ENCODE measurements around the gene RASGEF1B.

RASGEF1B gene

DNA sequence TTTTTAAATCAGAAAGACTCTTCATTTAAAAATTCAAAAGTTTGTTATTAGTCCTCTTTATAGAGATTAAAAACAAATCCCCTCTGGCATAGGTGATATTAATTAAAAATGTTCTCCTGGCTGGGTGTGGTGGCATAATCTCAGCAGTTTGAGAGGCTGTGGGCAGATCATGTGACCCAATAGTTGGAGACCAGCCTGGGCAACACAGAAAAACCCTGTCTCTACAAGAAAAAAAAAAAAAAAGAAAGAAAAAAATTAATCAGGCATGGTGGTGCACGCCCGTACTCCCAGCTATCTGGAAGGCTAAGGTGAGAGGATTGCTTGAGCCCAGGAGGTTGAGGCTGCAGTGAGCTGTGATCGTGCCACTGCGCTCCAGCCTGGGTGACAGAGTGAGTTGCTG is 38.9 kb downstream of the RASGEF1B start:
- Mint-ChIP-seq H3K4me3 (no peak overlapping the region), H3K27ac (peak overlapping the region in 1 of 2 donors; percentile 88), H3K9me3 (peaks cover 6 to 12% of the 10 kb centered on the region in 2 donors), H3K4me1 (peaks cover 10% of the 10 kb centered on the region), H3K27me3 (no peaks in the 10 kb centered on the region)
- ATAC-seq, result no peak
- no peak for DNase-seq

DNA sequence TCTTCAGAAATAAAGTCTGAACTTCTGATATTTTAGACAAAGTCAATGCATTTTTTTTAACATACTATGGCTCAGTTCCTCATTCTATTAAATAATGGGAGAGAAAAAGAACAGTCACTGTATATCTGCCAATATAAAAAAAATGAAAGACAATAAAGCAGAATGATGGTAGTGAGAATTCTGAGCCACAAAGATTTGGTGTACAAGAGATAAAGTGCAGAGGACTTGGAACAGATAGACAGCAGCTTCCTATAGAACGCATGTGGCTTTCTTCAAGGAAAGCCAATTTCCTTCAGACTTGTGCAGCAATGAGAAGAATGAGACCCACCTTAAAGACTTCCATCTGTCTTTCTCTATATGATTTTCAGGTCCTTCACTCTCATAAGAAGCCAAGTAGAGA is 39.7 kb downstream of the RASGEF1B start:
- Mint-ChIP-seq H3K27me3 (no peaks in the 10 kb centered on the region), H3K9me3 (peaks cover 6 to 12% of the 10 kb centered on the region in 2 donors), H3K4me1 (peaks cover 10% of the 10 kb centered on the region), H3K4me3 (no peak overlapping the region), H3K27ac (no peak overlapping the region)
- no peak for ATAC-seq
- no peak for DNase-seq

DNA sequence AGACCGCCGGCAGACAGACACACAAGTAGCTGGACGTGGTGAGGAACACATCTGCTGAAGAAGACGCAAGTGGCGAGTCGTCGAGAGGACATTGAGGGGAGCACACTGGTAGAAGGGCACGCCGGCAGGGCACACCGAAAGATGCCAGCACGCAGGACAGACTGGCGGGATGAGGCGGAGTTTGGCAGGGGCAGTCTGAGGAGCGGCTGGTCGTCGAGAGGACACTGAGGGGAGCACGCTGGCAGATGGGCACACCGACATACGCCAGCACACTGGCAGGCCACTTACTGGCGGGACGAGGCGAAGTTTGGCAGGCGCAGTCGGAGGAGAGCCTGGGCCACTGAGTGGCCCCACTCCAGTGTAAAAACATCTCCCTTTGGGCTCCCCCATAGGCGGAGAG is 42.1 kb downstream of the RASGEF1B start:
- Mint-ChIP-seq H3K4me1 (peaks cover 10% of the 10 kb centered on the region), H3K27me3 (no peaks in the 10 kb centered on the region), H3K27ac (no peak overlapping the region), H3K4me3 (no peak overlapping the region), H3K9me3 (peaks cover 6 to 12% of the 10 kb centered on the region in 2 donors)
- no peak for DNase-seq
- ATAC-seq, result no peak

DNA sequence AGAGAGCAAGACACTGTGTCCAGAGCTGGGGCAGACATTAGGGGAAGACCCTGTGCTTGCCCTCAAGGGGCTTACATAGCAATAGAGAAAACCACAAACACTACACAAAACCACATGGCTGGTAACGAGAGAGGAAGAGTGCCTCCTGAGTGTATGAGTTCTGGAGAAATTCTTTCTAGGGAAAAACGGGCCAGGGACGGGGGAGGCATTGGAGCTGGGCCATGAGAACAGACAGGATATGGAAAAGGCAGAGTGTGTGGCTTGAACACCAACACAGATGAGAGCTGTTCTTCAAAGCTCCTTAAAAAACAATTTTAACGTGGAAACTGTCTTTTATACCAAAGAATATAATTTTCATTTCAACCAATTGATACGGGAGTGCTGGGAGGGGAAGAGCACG is 42.7 kb downstream of the RASGEF1B start:
- H3K4me1 Mint-ChIP-seq, result peaks cover 10% of the 10 kb centered on the region
- no peaks in the 10 kb centered on the region for H3K27me3 Mint-ChIP-seq
- H3K4me3 Mint-ChIP-seq, result no peak overlapping the region
- H3K27ac Mint-ChIP-seq, result peak overlapping the region in 1 of 2 donors; percentile 45
- DNase-seq, result no peak
- H3K9me3 Mint-ChIP-seq, result peaks cover 6 to 12% of the 10 kb centered on the region in 2 donors
- no peak for ATAC-seq

DNA sequence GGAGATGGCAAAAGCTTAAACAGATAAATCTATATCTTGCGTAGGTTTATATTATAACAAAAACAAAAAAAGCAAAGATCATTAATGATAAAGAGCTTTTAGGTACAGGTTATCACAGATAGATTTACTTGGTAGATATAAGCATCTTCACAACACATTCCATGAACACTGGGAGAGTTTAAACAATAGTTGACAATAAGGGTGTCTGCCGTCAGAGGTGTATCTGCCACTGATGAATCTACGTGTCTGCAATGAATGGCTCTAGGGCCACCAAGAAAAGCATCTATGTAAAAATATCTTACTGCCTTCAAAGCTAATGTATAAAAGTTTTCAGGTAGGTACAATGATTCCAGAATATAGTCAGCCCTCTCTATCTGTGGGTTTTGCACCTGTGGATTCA is 43.7 kb downstream of the RASGEF1B start:
- H3K4me3 Mint-ChIP-seq, result no peak overlapping the region
- H3K4me1 Mint-ChIP-seq, result peaks cover 11% of the 10 kb centered on the region
- no peaks in the 10 kb centered on the region for H3K27me3 Mint-ChIP-seq
- peaks cover 6 to 12% of the 10 kb centered on the region in 2 donors for H3K9me3 Mint-ChIP-seq
- DNase-seq (no peak), ATAC-seq (no peak)
- no peak overlapping the region for H3K27ac Mint-ChIP-seq

DNA sequence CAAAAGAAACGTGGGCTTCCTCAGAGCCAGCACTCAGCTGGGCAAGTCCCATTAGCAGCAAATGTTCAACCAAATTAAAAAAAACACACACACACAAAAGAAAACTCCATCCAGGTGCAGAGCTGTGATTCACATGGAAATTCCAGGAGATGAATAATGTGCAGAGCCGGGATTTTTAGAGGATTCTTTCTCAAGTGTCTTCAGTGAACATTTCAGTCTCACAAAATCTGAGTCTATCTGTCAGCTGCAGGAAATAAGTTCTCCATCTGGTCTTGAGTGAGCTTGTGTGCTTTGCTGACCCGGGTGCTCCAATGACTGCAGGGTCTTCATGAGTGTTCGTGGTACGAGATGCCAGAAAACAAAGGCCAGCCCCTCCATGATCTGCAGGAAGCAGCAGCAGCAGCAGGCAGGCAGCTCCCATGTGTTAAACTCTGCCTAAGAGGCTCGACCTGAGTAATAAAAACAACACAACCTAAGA is 44.3 kb downstream of the RASGEF1B start:
- H3K4me1 Mint-ChIP-seq, result peaks cover 17% of the 10 kb centered on the region
- DNase-seq, result no peak
- H3K27me3 Mint-ChIP-seq, result no peaks in the 10 kb centered on the region
- H3K4me3 Mint-ChIP-seq, result no peak overlapping the region
- H3K27ac Mint-ChIP-seq, result peak overlapping the region in 1 of 2 donors; percentile 34
- no peak for ATAC-seq
- H3K9me3 Mint-ChIP-seq, result peaks cover 6 to 12% of the 10 kb centered on the region in 2 donors

DNA sequence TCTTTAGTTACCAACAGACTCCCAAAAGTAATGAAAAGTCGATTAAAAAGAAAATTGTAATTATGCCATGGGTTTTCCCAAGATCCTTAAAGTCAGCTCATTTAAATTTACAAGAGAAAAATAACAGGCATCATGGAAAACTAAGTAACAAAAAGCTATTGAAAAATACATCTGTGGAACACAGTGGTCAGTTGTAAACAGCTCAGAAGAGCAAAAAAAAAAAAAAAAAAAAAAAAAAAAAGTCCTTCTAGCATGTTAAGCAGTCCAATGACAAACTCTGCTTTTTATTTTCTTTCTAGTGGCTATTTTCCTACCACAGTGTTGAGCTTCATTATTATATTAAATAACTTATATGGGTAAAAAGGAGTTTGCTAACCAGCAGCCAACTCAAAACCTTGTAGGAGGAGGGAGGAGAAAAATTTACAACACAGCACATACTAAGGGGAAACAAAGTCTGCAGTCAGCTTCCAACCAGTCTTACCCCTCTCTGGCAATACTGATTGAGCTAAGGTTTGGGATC is 44.9 kb downstream of the RASGEF1B start:
- Mint-ChIP-seq H3K27me3 (no peaks in the 10 kb centered on the region), H3K27ac (no peak overlapping the region), H3K4me1 (peaks cover 21% of the 10 kb centered on the region), H3K4me3 (no peak overlapping the region), H3K9me3 (peaks cover 6 to 12% of the 10 kb centered on the region in 2 donors)
- ATAC-seq, result no peak
- no peak for DNase-seq

DNA sequence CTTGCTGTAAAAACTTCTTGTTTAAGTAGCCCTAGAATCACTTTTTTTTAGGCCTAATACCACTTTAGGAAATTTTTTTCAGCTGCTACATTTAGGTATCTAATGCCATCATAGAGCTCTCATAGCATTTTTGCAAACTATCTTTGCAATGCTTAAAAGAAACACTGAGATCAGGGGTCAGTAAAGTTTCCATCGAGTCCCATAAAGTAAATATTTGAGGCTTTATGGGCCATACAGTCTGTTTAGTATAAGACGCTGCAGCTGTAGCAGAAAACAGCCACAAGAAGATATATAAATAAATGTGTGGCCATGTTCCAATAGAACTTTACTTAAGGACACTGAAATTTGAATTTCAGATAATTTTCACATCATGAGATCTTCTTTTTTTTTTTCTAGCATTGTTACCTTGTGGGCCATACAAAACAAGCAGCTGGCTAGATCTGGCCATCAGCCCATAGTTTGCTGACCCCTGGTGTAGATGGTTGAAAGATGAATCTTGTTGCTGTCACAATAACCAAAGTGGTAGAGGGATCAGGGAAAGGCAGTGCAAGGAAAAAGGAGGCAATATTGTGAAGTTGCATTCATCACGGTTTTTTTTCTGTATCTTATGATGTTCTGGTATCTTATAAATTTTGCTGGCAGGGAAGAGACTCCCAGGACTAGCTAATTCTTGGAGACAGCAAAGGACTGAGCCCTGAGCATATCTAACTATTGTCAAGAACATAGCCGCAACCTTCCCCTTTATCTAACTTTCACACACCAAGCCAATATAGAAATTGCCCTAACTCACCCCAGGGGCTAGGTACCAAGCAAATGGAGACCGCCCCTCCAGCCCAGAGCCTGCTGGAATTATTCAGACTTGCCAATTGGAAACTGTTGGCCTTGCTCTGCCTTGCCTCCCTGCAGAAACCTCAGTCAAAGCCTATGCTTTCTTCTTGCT is 46.6 kb downstream of the RASGEF1B start:
- ATAC-seq (no peak), DNase-seq (no peak)
- H3K9me3 Mint-ChIP-seq, result peaks cover 6 to 12% of the 10 kb centered on the region in 2 donors
- H3K4me1 Mint-ChIP-seq, result peaks cover 23% of the 10 kb centered on the region
- no peaks in the 10 kb centered on the region for H3K27me3 Mint-ChIP-seq
- no peak overlapping the region for H3K4me3 Mint-ChIP-seq
- H3K27ac Mint-ChIP-seq, result no peak overlapping the region

DNA sequence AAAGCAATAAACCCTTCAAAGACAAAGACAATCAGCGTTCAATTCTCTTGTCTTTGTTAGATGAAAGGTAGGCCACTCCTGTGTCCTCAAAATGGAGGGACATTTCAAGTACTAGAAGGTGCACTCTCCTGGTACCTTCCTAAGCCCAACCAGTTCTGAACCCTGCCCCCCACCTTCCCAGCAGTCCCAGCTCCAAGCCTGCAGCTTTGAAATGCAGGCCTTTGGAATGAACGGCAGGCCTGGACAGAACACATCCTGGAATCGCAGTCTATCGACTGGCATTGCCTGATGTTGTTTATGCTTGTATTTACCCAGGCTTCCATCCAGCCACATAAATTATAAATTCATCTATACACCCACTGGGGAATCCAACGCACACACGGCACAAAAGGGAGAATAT is 47.4 kb downstream of the RASGEF1B start:
- no peak for ATAC-seq
- no peak overlapping the region for H3K27ac Mint-ChIP-seq

DNA sequence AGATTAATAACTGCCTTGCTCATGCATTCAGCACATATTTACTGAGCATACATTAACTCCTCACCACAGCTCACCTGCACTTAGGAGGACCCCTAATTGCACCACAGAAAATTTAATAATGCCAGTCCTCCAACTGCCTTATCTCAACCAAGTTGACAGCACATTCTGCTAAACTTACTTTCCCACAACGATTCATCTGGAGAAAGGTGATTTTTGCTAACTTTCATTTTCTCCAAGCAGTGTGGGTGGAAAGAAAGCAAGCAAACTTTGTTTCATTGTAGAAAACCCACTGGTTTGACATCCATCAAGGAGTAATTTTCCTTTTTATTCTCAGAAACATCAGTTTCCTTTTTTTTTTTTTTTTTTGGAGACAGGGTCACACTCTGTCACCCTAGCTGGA is 49.1 kb downstream of the RASGEF1B start:
- Mint-ChIP-seq H3K4me1 (peaks cover 13% of the 10 kb centered on the region), H3K9me3 (no peaks in the 10 kb centered on the region), H3K4me3 (no peak overlapping the region), H3K27ac (no peak overlapping the region), H3K27me3 (no peaks in the 10 kb centered on the region)
- DNase-seq (no peak), ATAC-seq (peak; percentile 73)

More for the DNA sequence above, 47.4 kb downstream of the RASGEF1B start:
- Mint-ChIP-seq H3K4me1 (peaks cover 20% of the 10 kb centered on the region), H3K4me3 (no peak overlapping the region), H3K27me3 (no peaks in the 10 kb centered on the region), H3K9me3 (peaks cover 6 to 8% of the 10 kb centered on the region in 2 donors)
- DNase-seq, result no peak

DNA sequence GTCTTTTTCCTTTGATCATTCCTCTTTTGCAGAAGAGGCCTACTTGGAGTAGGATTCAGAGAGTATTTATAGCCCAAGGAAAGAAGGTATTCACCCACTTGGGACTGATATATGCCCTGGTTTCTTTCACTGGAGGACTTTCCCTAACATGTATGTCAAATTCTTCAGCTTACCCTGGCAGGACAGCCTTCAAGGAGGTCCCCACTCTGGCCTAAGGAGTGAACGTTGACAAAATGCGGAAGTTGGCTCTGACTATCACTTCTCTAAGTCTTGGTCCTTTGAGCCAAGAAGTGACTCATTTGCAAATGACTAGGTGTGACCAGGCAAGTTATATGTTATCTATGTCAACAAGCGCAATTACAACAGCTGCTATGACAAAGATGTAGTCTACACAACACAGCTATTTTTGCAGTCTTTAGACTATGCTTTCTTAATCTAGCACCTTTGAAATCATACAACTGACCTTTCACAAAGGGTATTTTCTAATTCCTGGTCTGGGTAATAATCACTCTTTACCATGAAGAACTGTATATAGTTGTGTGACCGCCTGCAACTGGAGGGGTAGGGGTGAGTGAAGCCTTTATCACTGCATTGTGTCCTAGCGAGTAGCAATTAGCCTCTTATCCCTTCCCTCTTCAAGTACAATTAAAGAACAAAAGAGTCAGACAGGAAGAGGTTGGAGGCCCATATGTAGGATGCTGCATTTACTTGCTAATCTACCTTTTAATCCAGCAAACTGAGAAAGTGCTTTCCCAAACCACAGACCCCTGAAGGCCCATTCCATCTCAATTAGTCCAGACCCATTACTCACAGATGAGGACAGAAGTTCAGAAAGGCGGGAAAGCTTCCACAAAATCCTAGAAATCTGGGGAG is 50.1 kb downstream of the RASGEF1B start:
- DNase-seq (no peak), ATAC-seq (no peak)
- peaks cover 13% of the 10 kb centered on the region for H3K4me1 Mint-ChIP-seq
- H3K27me3 Mint-ChIP-seq, result no peaks in the 10 kb centered on the region
- no peaks in the 10 kb centered on the region for H3K9me3 Mint-ChIP-seq
- H3K4me3 Mint-ChIP-seq, result no peak overlapping the region
- no peak overlapping the region for H3K27ac Mint-ChIP-seq

DNA sequence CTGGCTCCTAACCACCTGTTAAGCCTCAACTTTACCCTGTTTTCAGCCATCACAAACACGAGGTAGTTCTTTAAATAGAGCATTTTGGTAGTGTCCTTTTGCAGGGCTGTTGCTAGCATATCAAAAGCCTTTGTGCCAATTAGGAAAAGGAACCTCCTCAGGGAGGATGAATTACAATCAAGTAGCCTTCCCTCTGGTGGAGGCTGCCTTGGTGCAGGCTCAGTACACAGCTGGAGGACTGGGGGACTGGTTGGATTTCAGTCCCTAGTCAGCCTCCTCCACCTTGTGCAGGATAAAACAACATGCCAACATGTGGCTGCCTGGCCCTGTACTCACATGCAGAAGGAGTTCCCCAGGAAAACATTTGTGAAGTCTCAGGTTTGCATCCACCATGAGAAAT is 53.1 kb downstream of the RASGEF1B start:
- ATAC-seq, result no peak
- no peaks in the 10 kb centered on the region for H3K9me3 Mint-ChIP-seq
- peak overlapping the region in 1 of 2 donors; percentile 31 for H3K27ac Mint-ChIP-seq
- H3K4me1 Mint-ChIP-seq, result peaks cover 13% of the 10 kb centered on the region
- no peaks in the 10 kb centered on the region for H3K27me3 Mint-ChIP-seq
- no peak for DNase-seq
- no peak overlapping the region for H3K4me3 Mint-ChIP-seq

DNA sequence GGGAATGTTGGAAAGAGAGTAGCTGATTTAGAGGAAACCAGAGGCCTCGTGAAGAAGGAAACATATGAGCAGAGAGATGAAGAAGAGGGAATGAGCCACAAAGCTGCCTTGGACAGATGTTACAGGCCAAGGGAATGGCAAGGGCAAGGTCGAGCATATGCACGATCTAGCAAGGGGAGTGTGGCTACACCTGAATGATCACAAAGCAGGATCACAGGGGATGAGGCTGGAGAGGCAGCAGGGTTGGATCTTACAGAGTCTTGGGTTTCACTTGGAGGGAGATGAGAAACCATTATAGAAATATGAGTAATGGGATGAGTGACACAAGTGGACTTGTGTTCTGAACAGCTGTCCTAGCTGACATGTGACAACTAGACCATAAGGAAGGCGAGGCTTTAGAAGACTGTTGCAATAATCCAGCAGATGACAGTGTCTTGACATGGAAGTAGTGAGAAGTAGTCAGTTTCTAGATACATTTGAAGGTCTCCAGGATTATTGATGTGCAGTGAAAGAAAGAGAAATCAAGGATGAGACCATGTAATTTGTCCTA is 58.7 kb downstream of the RASGEF1B start:
- H3K27ac Mint-ChIP-seq, result no peak overlapping the region

DNA sequence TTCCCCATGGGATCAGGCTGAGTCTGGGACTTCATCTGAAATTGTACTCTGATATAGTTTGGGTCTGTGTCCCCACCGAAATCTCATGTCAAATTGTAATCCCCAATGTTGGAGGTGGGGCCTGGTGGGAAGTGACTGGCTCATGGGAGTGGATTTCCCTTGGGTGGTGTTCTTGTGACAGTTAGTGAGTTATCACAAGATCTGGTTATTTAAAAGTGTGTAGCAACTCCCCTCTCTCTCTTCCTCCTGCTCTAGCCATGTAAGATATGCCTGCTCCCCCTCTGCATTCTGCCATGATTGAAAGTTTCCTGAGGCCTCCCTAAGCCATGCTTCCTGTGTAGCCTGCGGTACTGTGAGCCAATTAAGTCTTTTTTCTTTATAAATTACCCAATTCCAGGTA is 61.0 kb downstream of the RASGEF1B start:
- H3K27ac Mint-ChIP-seq, result no peak overlapping the region
- DNase-seq, result no peak

More for the DNA sequence above, 58.7 kb downstream of the RASGEF1B start:
- Mint-ChIP-seq H3K4me1 (no peaks in the 10 kb centered on the region), H3K4me3 (no peak overlapping the region), H3K9me3 (no peaks in the 10 kb centered on the region), H3K27me3 (no peaks in the 10 kb centered on the region)
- DNase-seq (no peak), ATAC-seq (no peak)

DNA sequence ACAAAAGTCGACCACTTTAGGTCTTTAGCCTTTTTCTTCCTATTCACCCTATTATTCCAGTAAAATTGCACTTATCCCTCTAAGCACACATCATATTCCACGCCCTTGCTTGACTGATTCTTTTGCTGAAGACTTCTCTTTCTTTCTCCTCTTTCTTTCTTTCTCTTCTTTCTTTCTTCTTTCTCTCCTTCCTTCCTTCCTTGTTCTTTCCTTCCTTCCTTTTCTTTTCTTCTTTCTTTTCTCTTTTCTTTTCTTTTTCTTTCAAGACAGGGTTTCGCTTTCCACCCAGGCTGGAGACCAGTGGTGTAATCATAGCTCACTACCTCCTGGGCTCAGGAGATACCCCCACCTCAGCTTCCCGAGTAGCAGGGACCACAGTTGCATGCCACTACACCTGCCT is 61.9 kb downstream of the RASGEF1B start:
- ATAC-seq (no peak), DNase-seq (no peak)
- Mint-ChIP-seq H3K9me3 (no peaks in the 10 kb centered on the region), H3K4me1 (peaks cover 6% of the 10 kb centered on the region), H3K4me3 (no peak overlapping the region), H3K27ac (no peak overlapping the region), H3K27me3 (no peaks in the 10 kb centered on the region)

More for the DNA sequence above, 61.0 kb downstream of the RASGEF1B start:
- no peaks in the 10 kb centered on the region for H3K27me3 Mint-ChIP-seq
- no peak overlapping the region for H3K4me3 Mint-ChIP-seq
- no peak for ATAC-seq
- no peaks in the 10 kb centered on the region for H3K4me1 Mint-ChIP-seq
- no peaks in the 10 kb centered on the region for H3K9me3 Mint-ChIP-seq
